GM19455 (cell line): Measurements from ENCODE around the gene LMO1.

ENCODE experiments used
- ATAC-seq: cut with Tn5 transposase; IDR thresholded peaks from one replicate; pipeline ENCODE4 v1.9.1; 2021; ENCODE audit not compliant: unreplicated experiment

The LMO1 gene

DNA sequence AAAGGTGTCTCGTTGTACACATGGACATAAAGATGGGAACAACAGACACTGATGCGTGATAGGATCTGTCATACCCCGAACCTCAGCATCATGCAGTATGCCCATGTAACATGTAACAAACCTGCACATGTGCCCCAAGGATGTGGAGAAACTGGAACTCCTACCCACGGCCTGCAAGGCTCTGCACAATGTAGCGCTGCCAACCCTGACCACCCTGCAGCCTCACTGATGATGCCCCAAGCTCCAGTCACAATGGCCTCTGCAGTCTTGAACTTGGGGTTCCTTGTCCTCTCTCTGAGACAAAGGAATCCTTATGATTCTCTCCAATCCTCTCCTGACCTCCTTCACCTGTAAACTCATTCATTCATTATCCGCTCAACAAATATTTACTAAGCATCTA, 14.2 kb downstream of the LMO1 start:
- ATAC-seq = no peak

GRCh38 chr11:8248786-8249185, 14.9 kb downstream of the LMO1 start:
- no peak for ATAC-seq

- no peak for ATAC-seq
Measured at GRCh38 chr11:8247312-8247711, 16.4 kb downstream of the LMO1 start.

GRCh38 chr11:8243458-8243857, 20.2 kb downstream of the LMO1 start:
- ATAC-seq = no peak

DNA sequence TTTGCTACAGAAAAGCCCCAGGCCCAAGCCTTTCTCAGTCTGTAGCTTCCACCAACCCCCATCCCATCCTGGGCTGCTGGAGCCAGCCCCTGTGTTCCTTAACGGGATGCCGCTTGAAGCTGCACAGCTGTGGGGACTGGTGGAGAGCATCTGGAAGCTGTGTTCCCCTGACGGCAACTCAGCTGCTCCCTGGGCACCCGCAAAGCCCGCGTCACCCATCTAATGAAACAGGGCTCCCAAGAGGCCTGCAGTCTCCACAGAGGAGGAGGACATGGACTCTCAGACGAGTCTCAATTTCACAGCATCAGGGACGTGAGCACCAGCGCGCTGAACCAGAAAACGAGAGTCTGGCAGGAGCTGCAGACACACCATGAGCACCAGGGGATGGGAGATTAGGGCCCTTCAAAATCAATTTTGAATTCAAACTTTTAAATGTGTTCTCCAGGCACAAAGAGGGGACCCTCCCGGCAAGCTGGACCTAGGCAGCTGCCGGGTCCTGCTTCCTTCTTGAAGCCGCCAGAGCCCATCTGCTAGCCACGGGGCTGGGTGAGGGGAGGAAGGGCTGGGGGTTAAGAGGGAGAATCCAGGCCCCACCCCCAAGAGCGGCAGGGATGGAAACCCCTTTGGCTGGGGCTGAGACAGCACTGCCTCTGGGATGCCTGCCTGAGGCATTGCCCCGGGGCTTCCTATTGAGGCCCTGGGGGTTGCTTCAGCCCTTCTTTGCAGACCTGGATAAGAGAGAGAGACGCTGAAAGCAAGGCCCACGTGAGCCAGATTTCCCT, 21.0 kb downstream of the LMO1 start:
- ATAC-seq = no peak

DNA sequence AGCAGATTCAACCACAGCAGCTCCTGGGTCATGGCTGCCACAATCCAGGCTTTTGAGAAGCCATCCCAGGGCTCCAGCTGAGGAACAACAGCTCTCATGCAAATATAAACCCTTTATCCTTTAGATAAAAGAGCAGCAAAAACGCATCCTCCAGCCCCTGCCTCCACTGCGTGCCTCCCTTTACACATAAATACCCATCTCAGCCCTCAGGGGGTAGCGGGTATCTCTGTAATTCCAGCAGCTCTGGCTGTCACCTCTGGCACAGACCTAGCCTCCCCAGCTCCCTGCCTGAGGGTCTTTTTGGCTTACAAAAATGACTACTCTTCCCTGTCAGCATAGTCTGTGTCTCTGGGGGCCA, 21.6 kb downstream of the LMO1 start:
- ATAC-seq = no peak

DNA sequence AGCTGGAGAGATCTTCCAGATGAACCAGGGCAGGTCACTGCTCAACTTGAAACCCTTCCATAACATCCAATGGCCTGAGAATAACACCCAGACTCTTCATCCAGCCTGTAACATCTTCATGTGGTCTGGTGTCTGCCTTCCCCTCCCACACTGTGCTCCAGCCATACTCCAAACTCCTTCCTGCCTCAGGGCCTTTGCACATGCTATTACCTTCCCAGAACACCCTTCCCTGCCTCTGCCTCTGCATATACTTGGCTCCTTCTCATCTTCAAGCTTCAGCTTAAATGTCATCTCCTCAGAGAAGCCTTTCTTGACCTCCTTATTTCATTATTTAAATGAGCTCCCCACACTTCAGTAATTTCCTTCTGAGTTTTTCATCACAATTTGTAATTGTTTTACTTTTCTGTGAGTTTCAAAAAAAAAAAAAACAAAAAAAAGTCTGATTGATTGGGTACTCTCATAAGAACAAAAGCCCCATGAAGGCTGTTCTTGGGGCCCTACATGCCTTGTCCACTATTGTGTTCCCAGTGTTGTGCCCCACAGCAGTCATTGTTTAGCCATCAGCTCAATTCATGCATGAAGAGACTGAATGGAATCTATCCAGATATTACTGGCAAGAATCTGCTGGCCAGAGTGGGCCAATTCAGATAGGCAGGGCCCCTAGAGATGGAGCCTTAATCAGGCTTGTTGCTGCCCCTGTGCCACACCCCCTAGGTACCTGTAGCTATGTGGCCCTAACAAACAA, 22.1 kb downstream of the LMO1 start:
- no peak for ATAC-seq

DNA sequence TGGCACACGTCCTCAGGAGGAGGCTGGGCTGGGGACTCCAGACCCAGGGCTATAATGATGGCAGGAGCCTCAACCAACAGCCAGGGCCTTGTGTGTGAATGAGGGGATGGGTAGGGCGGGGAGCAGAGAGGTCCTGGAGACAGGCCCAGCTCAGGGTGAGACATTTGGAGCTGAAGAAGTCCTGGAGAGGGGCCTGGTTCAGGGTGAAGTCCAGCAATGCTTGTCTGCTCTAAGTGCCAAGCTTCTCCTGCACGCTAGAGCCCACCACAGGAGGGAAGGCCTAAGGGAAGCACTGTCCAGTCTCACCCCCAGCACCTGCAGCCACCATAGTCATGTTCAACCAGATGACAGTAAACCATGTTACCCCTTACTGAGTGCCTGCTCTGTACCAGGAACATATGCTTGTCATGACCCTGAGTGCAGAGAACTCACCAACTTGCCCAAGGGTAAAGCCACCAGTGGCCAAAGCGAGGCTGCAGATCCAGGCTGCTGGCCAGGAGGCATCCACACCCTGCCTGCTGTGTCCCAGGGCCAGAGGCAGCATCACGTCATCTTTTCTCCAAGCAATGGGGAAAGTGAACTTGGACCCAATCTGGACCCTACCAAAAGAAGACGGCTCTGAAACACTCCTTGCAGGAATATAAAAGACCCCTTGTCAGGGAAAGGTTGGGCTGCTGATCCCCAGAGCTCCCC, 24.0 kb downstream of the LMO1 start:
- ATAC-seq = no peak

DNA sequence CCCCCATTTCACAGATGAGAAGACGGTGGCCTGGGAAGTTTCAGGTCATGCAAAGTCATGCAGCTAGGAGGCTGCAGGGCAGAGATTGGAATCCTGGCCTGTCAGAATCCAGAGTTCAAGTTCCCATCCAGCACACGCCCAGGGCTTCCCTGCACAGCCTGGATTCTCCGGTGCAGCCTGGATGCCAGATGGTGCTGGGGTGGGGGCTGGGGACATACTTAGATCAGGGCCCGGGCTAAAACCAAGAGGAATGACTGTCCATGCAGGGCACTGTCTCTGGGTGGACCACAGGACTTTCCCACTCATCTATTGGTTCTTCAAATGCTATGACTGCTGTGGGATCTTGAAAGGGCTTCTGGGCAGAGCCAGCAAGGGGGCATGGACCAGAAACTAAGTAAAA, 24.6 kb downstream of the LMO1 start:
- no peak for ATAC-seq

DNA sequence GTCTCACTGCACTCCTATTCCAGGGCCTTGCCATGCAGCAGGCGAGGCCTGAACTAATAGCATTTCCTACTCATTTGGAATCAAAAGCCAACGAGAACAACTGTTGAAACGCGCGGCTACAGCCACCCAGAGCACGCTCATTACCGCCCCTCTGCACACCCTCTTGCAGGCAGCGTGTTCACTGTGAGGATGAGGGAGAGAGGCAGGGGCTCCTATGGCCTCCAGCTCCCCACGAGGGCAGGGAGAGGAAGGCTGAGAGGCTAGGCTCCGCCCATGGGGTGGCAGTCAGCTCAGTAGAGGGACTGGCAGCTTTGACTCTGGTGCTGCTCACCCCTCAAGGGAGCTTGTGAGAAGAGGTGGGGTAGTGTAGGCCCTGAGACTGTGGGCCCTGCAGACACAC, 26.2 kb downstream of the LMO1 start:
- ATAC-seq = no peak

- ATAC-seq = no peak
Measured at GRCh38 chr11:8235925-8236324, 27.8 kb downstream of the LMO1 start.

DNA sequence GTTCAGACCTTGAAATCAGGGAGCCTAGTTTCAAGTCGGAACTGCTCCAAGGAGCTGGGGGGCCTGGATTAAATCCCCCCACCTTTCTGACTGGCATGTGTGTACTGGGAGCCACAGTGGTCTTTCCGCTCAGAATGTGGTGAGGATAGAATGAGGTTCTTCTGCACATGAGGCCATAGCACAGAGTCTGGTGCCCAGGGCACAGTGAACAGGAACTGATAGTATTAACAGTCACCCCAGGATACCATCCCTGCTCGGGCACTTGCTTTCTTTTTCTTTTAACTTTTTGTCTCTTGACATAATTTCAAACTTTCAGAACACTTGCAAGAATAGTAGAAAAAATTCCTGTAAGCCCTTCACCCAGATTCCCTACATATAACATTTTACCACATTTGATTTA, 28.8 kb downstream of the LMO1 start:
- no peak for ATAC-seq

DNA sequence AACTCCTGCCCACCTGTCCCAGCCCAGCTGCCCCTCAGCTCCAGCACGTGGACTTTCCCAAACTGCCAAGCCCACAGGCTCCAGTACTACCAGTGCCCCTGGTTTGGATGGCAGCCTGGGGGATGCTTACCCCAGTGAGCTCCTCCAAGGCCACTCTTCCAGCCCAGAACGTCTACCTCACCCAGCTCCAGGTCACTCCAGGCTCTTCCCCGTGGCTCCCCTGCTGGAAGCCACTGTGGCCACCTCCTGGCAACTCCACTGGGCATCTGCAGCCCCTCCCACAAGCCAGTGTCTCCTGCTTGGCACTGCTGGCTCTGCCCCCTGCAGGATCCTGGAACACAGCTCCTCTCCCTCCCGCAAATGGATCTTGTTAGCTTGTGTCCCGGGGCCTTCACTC, 29.3 kb downstream of the LMO1 start:
- ATAC-seq = no peak

DNA sequence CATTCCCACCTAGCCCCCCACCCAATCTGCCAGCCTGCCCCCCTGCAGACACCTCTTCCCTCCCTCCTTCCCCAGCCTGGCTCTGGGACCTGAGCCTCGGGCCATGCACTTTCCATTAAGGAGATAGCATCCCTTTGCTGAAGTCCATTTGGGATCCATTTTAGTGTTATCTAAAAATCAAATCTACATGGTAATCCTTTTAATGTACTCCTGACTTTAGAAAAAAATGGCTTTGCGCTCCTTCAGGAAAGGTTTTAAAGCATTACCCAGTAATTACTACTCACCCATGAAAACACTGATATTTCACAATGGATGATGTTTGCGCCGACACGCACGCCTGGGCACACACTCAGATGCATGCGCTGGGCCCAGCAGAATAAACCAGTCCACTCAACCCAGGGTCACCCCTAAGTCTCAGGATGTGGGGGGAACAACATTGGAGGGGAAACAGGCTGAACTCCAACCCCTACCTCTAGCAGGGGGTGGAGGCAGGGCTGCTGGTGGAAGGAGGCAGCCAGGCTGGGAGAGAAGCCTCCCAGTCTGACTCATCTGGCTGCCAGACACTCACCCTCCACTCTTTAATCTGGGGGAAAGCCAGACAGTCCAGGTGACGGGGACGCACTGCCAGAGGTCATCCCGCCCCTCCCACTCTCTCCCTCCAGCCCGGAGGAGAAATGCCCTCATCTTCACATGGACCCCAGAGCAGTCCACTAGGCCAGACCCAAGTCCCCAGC, 29.8 kb downstream of the LMO1 start:
- ATAC-seq = no peak

GRCh38 chr11:8232849-8233606, 30.6 kb downstream of the LMO1 start:
- no peak for ATAC-seq

DNA sequence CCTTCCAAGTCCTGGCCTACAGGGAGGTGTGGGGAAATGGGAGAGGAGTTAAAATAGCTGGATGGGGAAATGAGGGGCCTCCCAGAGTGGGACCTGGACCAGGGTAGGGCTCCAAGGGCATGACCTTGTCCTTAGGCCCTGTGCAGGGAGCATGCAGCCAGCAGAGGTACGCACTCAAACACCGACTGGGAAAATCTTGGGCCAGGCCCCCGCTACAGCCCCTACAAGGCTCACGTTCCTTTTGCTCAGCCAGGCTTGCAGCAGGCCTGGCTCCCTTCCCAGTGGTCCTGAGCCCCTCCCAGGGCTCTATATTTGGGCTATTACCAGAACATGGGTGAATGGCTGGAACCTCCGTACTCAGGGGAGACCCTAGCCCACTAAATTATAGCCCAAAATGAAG, 31.3 kb downstream of the LMO1 start:
- ATAC-seq = no peak

DNA sequence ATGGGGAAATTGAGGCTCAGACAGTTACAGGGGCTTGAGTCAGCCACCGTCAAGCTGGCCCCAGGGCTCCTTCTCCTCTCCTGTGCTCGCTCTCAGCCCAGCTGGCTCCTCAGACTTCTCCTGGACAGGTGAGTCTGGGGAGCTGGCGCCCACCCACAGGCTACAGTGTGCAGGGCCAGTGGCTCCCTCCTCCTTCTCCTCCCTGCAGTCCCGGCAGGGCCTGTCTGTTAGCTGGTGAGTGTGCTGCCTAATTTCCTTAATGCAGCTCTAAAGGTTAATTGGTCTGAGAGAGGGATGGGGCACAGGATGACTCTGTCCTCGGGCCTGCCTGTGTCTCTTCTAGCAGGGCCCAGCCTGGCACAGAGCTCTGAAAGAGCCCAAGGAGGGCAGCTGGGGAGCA, 31.7 kb downstream of the LMO1 start:
- ATAC-seq = no peak

- no peak for ATAC-seq
Measured at GRCh38 chr11:8230921-8231847, 32.5 kb downstream of the LMO1 start.

DNA sequence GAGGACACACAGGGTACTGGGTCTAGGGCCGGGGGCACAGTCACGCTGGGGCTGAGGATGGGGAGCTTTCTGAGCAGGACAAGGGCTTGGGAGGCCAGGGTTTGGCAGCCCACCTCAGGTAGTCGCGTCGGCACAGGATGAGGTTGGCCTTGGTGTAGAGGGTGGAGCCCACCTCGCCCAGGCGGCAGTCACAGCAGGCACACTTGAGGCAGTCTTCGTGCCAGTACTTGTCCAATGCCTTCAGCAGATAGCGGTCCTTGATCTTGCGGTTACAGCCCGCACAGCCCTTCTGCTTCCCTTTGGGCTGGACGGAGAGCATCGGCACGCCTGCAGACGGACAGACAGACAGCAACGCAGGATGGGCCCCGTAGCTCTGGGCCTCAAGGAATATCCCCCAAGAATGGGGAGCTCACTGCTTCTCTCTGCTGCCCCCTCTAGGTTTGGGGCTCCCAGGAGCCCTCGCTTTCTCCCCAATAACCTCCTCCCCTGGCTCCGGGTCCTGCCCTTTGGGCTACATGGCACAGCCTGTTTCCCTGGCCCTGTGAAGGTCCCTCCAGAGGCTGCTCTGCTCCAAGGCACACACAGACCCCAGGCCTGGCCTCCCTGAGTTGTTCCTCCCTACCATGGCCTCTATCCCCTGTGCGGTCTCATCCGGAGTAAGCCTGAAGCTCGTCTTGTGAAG, 33.4 kb downstream of the LMO1 start:
- ATAC-seq = no peak
